Smooth muscle cell (in vitro differentiated cells): ENCODE measurements around the gene GABRB3. TPM values are rescaled to one million over a fixed set of nuclear protein-coding genes. Genes with fewer than 3 reads are reported as not detected.

Source experiments
- DNase-seq: peaks from one replicate; lab custom pipeline; 2025; ENCODE audit not compliant: unreplicated experiment; lab: John Stamatoyannopoulos, UW
- H2AFZ ChIP-seq: fragments of 200-600 bp; sonication (generic); 2 replicates; pipeline ENCODE4 v1.6.0; 2016; ENCODE audit warnings: antibody characterized with exemption, low read depth, mild to moderate bottlenecking
- H3F3A ChIP-seq: fragments of 200-600 bp; sonication (generic); 2 replicates; pipeline ENCODE4 v1.6.0; 2017; ENCODE audit warnings: antibody characterized with exemption, low read depth
- H3K27ac ChIP-seq: fragments of 200-600 bp; sonication (generic); 2 replicates; pipeline ENCODE4 v1.5.1; 2016; ENCODE audit warnings: low read depth, mild to moderate bottlenecking
- H3K27me3 ChIP-seq: fragments of 200-600 bp; sonication (generic); 2 replicates; pipeline ENCODE4 v1.6.1; 2016; ENCODE audit warnings: low read depth, mild to moderate bottlenecking
- H3K36me3 ChIP-seq: fragments of 200-600 bp; sonication (generic); 2 replicates; pipeline ENCODE4 v1.5.1; 2016; ENCODE audit warnings: low read depth
- H3K4me1 ChIP-seq: fragments of 200-600 bp; sonication (generic); 2 replicates; pipeline ENCODE4 v1.5.1; 2016; ENCODE audit warnings: low read depth
- H3K4me2 ChIP-seq: fragments of 200-600 bp; sonication (generic); 2 replicates; pipeline ENCODE4 v1.6.0; 2016; ENCODE audit warnings: mild to moderate bottlenecking
- H3K4me3 ChIP-seq: fragments of 200-600 bp; sonication (generic); 2 replicates; pipeline ENCODE4 v1.5.1; 2016; ENCODE audit warnings: mild to moderate bottlenecking
- H3K79me2 ChIP-seq: fragments of 200-600 bp; sonication (generic); 2 replicates; pipeline ENCODE4 v1.6.0; 2016; ENCODE audit warnings: low read depth, mild to moderate bottlenecking
- H3K9ac ChIP-seq: fragments of 200-600 bp; sonication (generic); 2 replicates; pipeline ENCODE4 v1.6.0; 2016; ENCODE audit warnings: low read depth
- H3K9me3 ChIP-seq: fragments of 200-600 bp; sonication (generic); replicated peaks from 2 replicates; pipeline ENCODE4 v1.5.1; 2016; ENCODE audit warnings: low read depth
- H4K20me1 ChIP-seq: fragments of 200-600 bp; sonication (generic); 2 replicates; pipeline ENCODE4 v1.6.0; 2016; ENCODE audit warnings: low read depth
- WGBS: methylation state at CpG from one replicate; pipeline ENCODE4 v1.1.7; 2016; ENCODE audit warnings: low lambda C conversion rate; 5-methylcytosine and 5-hydroxymethylcytosine counted together
- polyA plus RNA-seq: library from polyadenylated mRNA; unstranded; fragments of >200 nt; fragmentation: Nextera tagmentation; extraction: Ambion mirVana; gene quantifications from 2 replicates; pipeline ENCODE4 v1.2.1, GENCODE V29; 2016
- total RNA-seq: library from RNA; depleted of rRNA; stranded (reverse); fragments of >200 nt; gene quantifications from 2 replicates; pipeline ENCODE4 v1.2.3, GENCODE V29; 2014
- TF ChIP-seq, protein P1 (sequence below): fragments of 200-600 bp; sonication (generic); IDR thresholded peaks from 2 replicates; pipeline ENCODE4 v1.5.1; 2017; ENCODE audit warnings: borderline replicate concordance, mild to moderate bottlenecking, antibody characterized with exemption; ENCODE audit not compliant: insufficient read depth, poor library complexity, severe bottlenecking

Gene GABRB3
- total and polyA plus RNA-seq, 2 experiments from 2014 or later: 0.57 to 4.9 TPM

DNA sequence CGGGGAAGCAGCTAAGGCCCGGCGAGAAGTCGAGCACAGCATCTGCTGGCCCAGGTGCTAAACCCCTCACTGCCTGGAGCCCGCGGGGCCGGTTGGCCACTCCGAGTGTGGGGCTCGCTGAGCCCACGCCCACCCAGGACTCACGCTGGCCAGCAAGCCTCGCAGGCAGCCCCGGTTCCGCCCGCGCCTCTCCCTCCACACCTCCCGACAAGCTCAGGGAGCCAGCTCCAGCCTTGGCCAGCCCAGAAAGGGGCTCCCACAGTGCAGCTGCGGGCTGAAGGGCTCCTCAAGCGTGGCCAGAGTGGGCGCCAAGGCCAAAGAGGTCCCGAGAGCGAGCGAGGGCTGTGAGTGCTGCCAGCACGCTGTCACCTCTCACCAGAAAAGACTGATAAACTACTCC is 8.9 kb upstream of the GABRB3 start:
- H2AFZ ChIP-seq: no peak overlapping the region
- no peaks in the 10 kb centered on the region for H4K20me1 ChIP-seq
- H3K27me3 ChIP-seq: no peaks in the 10 kb centered on the region
- no peak overlapping the region for H3K27ac ChIP-seq
- H3K36me3 ChIP-seq: no peaks in the 10 kb centered on the region
- H3K4me3 ChIP-seq: no peak overlapping the region
- H3K9ac ChIP-seq: no peak overlapping the region
- DNase-seq: no peak
- H3K4me2 ChIP-seq: no peak overlapping the region
- no peaks in the 10 kb centered on the region for H3K4me1 ChIP-seq
- H3K9me3 ChIP-seq: no peaks in the 10 kb centered on the region
- TF ChIP-seq, protein P1, sequence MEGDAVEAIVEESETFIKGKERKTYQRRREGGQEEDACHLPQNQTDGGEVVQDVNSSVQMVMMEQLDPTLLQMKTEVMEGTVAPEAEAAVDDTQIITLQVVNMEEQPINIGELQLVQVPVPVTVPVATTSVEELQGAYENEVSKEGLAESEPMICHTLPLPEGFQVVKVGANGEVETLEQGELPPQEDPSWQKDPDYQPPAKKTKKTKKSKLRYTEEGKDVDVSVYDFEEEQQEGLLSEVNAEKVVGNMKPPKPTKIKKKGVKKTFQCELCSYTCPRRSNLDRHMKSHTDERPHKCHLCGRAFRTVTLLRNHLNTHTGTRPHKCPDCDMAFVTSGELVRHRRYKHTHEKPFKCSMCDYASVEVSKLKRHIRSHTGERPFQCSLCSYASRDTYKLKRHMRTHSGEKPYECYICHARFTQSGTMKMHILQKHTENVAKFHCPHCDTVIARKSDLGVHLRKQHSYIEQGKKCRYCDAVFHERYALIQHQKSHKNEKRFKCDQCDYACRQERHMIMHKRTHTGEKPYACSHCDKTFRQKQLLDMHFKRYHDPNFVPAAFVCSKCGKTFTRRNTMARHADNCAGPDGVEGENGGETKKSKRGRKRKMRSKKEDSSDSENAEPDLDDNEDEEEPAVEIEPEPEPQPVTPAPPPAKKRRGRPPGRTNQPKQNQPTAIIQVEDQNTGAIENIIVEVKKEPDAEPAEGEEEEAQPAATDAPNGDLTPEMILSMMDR: no peak
- 77% methylated on average over 24 of the region's 24 CpGs for WGBS
- no peaks in the 10 kb centered on the region for H3F3A ChIP-seq
- H3K79me2 ChIP-seq: no peaks in the 10 kb centered on the region

DNA sequence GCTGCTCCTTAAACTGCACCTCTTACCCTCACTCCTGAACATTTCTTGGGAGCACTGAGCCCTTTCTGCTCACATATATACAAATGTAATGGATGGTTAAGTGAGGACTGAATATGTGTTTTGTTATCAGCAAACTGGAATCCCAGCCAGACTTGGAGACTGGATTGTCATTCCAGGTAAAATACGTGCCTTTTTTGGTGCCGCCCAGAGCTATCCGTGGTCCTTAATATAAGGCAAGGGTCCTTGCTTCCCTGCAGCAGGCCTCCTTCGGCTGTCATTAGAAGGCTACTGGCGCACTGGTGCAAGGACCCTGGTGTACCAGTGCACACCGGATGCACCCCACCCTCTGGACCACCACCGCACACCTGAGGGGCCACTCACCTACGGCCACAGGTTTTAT is 1.1 kb upstream of the GABRB3 start:
- Histone ChIP-seq H3K4me2 (peak overlapping the region; percentile 95), H3K9me3 (no peaks in the 10 kb centered on the region), H3K9ac (no peak overlapping the region), H3K79me2 (no peaks in the 10 kb centered on the region), H4K20me1 (no peaks in the 10 kb centered on the region), H3K4me3 (no peak overlapping the region), H3K4me1 (peaks cover 6% of the 10 kb centered on the region), H3K27ac (no peak overlapping the region), H3K27me3 (peaks cover 33% of the 10 kb centered on the region), H2AFZ (no peak overlapping the region), H3F3A (no peaks in the 10 kb centered on the region), H3K36me3 (no peaks in the 10 kb centered on the region)
- 19% methylated on average over 8 of the region's 8 CpGs for WGBS
- TF ChIP-seq, protein P1: no peak
- no peak for DNase-seq

DNA sequence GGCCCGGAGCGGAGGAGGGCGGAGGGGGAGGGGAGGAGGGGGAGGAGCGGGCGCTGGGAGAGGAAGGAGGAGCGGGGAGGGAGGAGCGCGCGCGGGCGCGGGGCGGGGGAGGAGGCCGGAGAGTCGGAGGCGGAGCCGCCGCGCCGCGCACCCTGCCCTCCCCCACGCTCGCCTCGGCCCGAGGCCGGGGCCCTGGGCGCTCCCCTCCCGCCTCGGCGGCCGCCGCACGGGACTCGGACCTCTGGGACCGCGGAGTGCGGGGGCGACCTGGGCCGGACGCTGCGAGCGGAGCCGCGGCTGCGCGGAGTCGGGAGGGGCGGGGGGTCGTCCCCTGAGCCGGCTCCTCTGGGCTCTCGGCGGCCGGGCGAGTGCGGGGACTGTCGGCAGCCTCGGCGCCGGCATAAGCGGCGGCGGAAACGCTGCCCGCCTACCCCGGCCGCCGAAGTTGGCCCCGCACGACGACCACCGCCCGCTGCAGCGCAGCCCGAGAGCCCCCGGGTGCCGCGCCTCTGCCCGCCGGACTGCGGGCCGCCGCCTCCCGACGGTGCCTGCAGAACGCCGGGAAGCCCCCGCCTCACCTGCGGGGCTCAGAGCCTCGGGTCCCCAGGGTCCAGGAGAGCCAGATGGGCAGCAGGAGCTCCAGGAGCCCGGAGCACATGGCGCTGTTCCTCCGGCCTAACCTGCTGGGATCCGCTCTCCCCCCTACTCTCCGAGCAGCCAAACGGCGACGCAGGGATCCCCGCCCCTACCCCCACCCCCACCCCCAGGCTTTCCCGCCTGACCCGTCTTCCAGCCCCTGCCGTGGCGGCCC is 406 bp upstream of the GABRB3 start:
- TF ChIP-seq, protein P1: no peak
- H3K36me3 ChIP-seq: no peaks in the 10 kb centered on the region
- peak overlapping the region; percentile 53 for H3K4me3 ChIP-seq
- 0% methylated on average over 14 of the region's 102 CpGs for WGBS
- H3K9ac ChIP-seq: no peak overlapping the region
- no peaks in the 10 kb centered on the region for H3K79me2 ChIP-seq
- H3K4me1 ChIP-seq: peaks cover 6% of the 10 kb centered on the region
- H3K27ac ChIP-seq: no peak overlapping the region
- no peaks in the 10 kb centered on the region for H3K9me3 ChIP-seq
- DNase-seq: no peak
- H4K20me1 ChIP-seq: no peaks in the 10 kb centered on the region
- H3K27me3 ChIP-seq: peaks cover 33% of the 10 kb centered on the region
- no peak overlapping the region for H2AFZ ChIP-seq
- peak overlapping the region; percentile 95 for H3K4me2 ChIP-seq
- no peaks in the 10 kb centered on the region for H3F3A ChIP-seq

GRCh38 chr15:26771578-26772153 is 1.2 kb downstream of the GABRB3 start:
- under 1% methylated on average over 31 of the region's 32 CpGs for WGBS
- no peaks in the 10 kb centered on the region for H3K9me3 ChIP-seq
- H4K20me1 ChIP-seq: no peaks in the 10 kb centered on the region
- H3K27me3 ChIP-seq: peaks cover 33% of the 10 kb centered on the region
- no peak overlapping the region for H3K9ac ChIP-seq
- H3K27ac ChIP-seq: no peak overlapping the region
- peak overlapping the region; percentile 62 for H2AFZ ChIP-seq
- no peaks in the 10 kb centered on the region for H3K79me2 ChIP-seq
- H3K4me2 ChIP-seq: peak overlapping the region; percentile 95
- no peaks in the 10 kb centered on the region for H3K36me3 ChIP-seq
- TF ChIP-seq, protein P1: no peak
- peak; percentile 53 for DNase-seq
- H3F3A ChIP-seq: no peaks in the 10 kb centered on the region
- H3K4me1 ChIP-seq: peaks cover 21% of the 10 kb centered on the region
- peak overlapping the region; percentile 53 for H3K4me3 ChIP-seq
